Breast epithelium (tissue), 4 donors: ENCODE results near the gene GABRB3. TPM values are rescaled to one million over a fixed set of nuclear protein-coding genes. Genes with fewer than 3 reads are reported as not detected.

Source experiments
- DNase-seq, 2 donors: peaks; one replicate each; pipeline ENCODE4 v3.0.0-alpha.2; 2019; ENCODE audit warnings: low spot score in 2 of 2
- H3K27ac ChIP-seq, 2 donors: fragments of 200-600 bp; sonication (generic) in 1 of 2; one replicate each; pipeline ENCODE4 v1.5.1; 2016 to 2019; ENCODE audit warnings: mild to moderate bottlenecking in 1 of 2
- H3K27me3 ChIP-seq, 2 donors: fragments of 200-600 bp; sonication (generic) in 1 of 2; one replicate each; pipeline versions ENCODE4 v1.5.1 to v1.6.0; 2017 to 2019; ENCODE audit warnings: control low read depth in 1 of 2, mild to moderate bottlenecking in 1 of 2
- H3K36me3 ChIP-seq: fragments of 200-600 bp; one replicate; pipeline ENCODE4 v1.5.1; 2019
- H3K4me1 ChIP-seq, 2 donors: fragments of 200-600 bp; sonication (generic); one replicate each; pipeline ENCODE4 v1.5.1; 2016 to 2019; ENCODE audit warnings: control low read depth in 1 of 2
- H3K4me3 ChIP-seq, 3 donors: fragments of 200-600 bp; sonication (generic); 1 replicate in 2 of 3; 2 replicates in 1 of 3; pipeline ENCODE4 v1.5.1; 2016 to 2019; ENCODE audit warnings: mild to moderate bottlenecking in 3 of 3, moderate library complexity in 2 of 3
- H3K9me3 ChIP-seq, 2 donors: fragments of 200-600 bp; sonication (generic) in 1 of 2; one replicate each; pipeline ENCODE4 v1.5.1; 2016 to 2019; ENCODE audit warnings: control low read depth in 1 of 2
- CTCF ChIP-seq, 3 donors: fragments of 450-650 bp; IDR thresholded peaks; one replicate each; pipeline ENCODE4 v1.5.1; 2016 to 2017; ENCODE audit warnings: antibody characterized with exemption in 3 of 3, mild to moderate bottlenecking in 3 of 3, moderate library complexity in 3 of 3
- POLR2A ChIP-seq: fragments of 450-650 bp; IDR thresholded peaks from one replicate; pipeline ENCODE4 v1.6.1; 2016; ENCODE audit warnings: antibody characterized with exemption, mild to moderate bottlenecking, moderate library complexity
- POLR2AphosphoS5 ChIP-seq, 3 donors: sonication (generic); formaldehyde crosslinking; IDR thresholded peaks; one replicate each; pipeline ENCODE4 v1.6.1; 2017; ENCODE audit warnings: antibody characterized with exemption in 3 of 3
- intact Hi-C: fragments of 100-400 bp; cut with DNase I; formaldehyde crosslinking; loops from one replicate; pipeline ENCODE4 v1.15.1; 2023; ENCODE audit warnings: low total_unique reads
- total RNA-seq, 3 donors: library from RNA; depleted of rRNA; stranded (reverse); fragments of >200 nt; gene quantifications; one replicate each; pipeline ENCODE4 v1.1.0, GENCODE V29; 2016

GABRB3 gene
- total RNA-seq, 3 donors from 2014 or later, result 0.98 to 1.8 (median 1.1) TPM

GRCh38 chr15:26670116-26670515 lies 102.8 kb downstream of the GABRB3 start:
- Histone ChIP-seq H3K4me1 (no peaks in the 10 kb centered on the region), H3K27ac (no peak overlapping the region), H3K9me3 (no peaks in the 10 kb centered on the region), H3K4me3 (no peak overlapping the region), H3K27me3 (peaks cover 0 to 4% of the 10 kb centered on the region in 2 donors), H3K36me3 (no peaks in the 10 kb centered on the region)
- no peak for TF ChIP-seq POLR2AphosphoS5 (IDR thresholded peaks at IDR 0.05)
- TF ChIP-seq POLR2A, result no peak
- no peak for TF ChIP-seq CTCF (IDR thresholded peaks at IDR 0.05)
- intact Hi-C loops, result no loop called here
- no peak for DNase-seq

- intact Hi-C loops, result no loop called here
Measured at GRCh38 chr15:26667222-26667988, 105.5 kb downstream of the GABRB3 start.

DNA sequence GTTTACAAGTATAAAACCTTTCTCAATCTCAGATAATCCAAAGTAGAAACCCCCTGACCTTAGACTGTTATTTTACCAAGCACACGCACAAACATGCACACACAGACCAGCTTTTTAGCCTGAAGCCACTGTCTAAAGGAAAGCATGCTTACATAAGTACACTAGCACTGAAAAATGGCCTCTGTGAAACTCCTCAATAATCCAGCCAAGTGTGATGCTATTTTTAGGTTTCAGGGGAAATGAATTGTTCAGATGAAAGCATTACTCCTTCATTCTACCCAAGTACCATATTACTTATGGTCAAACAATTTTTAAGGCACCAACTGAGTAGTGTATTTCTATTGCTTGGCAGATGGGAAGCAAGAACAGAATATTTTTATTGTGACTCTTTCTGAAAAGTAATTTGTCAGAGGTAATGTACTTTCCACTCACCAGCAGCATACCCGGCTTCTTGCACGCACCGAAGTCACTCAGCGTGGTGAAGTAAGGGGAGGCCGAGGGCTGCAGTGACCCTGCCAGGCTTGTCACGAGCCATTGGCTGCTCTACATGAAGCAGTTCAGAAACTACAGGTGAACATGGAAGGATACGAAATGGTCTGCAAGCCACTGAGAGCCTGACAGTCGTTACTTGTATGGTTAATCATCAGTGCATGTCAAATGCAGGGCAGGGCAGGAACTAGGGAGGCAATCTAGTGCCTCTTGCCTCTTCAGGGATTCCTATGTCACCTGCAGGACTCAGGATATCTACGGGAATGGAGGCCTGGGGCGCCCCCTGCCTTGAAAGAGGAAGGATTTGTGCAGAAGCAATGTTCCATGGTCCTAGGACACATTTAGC lies 106.7 kb downstream of the GABRB3 start:
- Histone ChIP-seq H3K36me3 (no peaks in the 10 kb centered on the region), H3K27ac (no peak overlapping the region), H3K4me3 (no peak overlapping the region), H3K4me1 (no peaks in the 10 kb centered on the region), H3K9me3 (no peaks in the 10 kb centered on the region), H3K27me3 (peaks cover 0 to 4% of the 10 kb centered on the region in 2 donors)
- no peak for TF ChIP-seq POLR2A
- no peak for TF ChIP-seq POLR2AphosphoS5 (IDR thresholded peaks at IDR 0.05)
- TF ChIP-seq CTCF (IDR thresholded peaks at IDR 0.05), result no peak
- intact Hi-C loops, result no loop called here
- no peak for DNase-seq

More at GRCh38 chr15:26667222-26667988, 105.5 kb downstream of the GABRB3 start:
- peak in 1 of 2 donors; percentile 22 for DNase-seq
- H3K9me3 ChIP-seq, result no peaks in the 10 kb centered on the region
- H3K4me1 ChIP-seq, result no peaks in the 10 kb centered on the region
- TF ChIP-seq POLR2A (no peak), POLR2AphosphoS5 (IDR thresholded peaks at IDR 0.05) (no peak), CTCF (IDR thresholded peaks at IDR 0.05) (no peak)
- no peaks in the 10 kb centered on the region for H3K36me3 ChIP-seq
- H3K27me3 ChIP-seq, result peaks cover 0 to 4% of the 10 kb centered on the region in 2 donors
- no peak overlapping the region for H3K4me3 ChIP-seq
- no peak overlapping the region for H3K27ac ChIP-seq

DNA sequence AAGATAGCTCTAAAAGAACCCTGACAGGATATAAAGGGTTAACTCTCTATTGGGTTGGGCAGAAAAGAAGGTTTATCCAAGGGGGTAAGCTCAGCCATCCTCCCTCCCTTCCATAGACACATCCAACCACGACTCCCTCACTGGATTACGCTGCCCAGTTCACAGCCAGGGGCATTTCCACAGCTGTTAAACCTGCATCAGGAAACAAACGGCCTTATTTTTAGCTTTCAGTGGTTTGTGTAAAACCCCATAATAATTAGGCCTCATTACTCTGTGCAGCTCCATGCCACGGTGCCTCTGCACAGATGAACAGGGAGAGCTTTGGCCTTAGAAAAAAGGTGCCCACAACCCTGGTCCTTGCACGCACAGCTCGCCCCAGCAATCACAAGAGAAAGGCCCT lies 110.6 kb downstream of the GABRB3 start:
- Histone ChIP-seq H3K36me3 (no peaks in the 10 kb centered on the region), H3K4me1 (no peaks in the 10 kb centered on the region), H3K27ac (no peak overlapping the region), H3K4me3 (no peak overlapping the region), H3K27me3 (no peaks in the 10 kb centered on the region), H3K9me3 (no peaks in the 10 kb centered on the region)
- TF ChIP-seq CTCF (IDR thresholded peaks at IDR 0.05), result no peak
- TF ChIP-seq POLR2AphosphoS5 (IDR thresholded peaks at IDR 0.05), result no peak
- no peak for TF ChIP-seq POLR2A
- intact Hi-C loops, result no loop called here
- no peak for DNase-seq

- no peak overlapping the region for H3K4me3 ChIP-seq
- TF ChIP-seq CTCF (IDR thresholded peaks at IDR 0.05) (no peak), POLR2A (no peak), POLR2AphosphoS5 (IDR thresholded peaks at IDR 0.05) (no peak)
- H3K36me3 ChIP-seq, result no peaks in the 10 kb centered on the region
- intact Hi-C loops, result no loop called here
- no peak overlapping the region for H3K27ac ChIP-seq
- no peak for DNase-seq
- H3K27me3 ChIP-seq, result no peaks in the 10 kb centered on the region
- no peaks in the 10 kb centered on the region for H3K4me1 ChIP-seq
- no peaks in the 10 kb centered on the region for H3K9me3 ChIP-seq
Measured at GRCh38 chr15:26661748-26662147, 111.1 kb downstream of the GABRB3 start.
